Hepatocyte (in vitro differentiated cells): ENCODE results near the gene MAS1. TPM values are rescaled to one million over a fixed set of nuclear protein-coding genes. Genes with fewer than 3 reads are reported as not detected.

Experiments used
- DNase-seq: peaks from one replicate; pipeline ENCODE4 v3.0.0-alpha.2; 2016; ENCODE audit warnings: low spot score
- H2AFZ ChIP-seq: fragments of 200-600 bp; sonication (generic); 2 replicates; pipeline ENCODE4 v1.6.0; 2016; ENCODE audit warnings: antibody characterized with exemption, mild to moderate bottlenecking
- H3K27ac ChIP-seq: fragments of 200-600 bp; sonication (generic); 2 replicates; pipeline ENCODE4 v1.5.1; 2016; ENCODE audit warnings: mild to moderate bottlenecking
- H3K27me3 ChIP-seq: fragments of 200-600 bp; sonication (generic); 2 replicates; pipeline ENCODE4 v1.6.1; 2016
- H3K36me3 ChIP-seq: fragments of 200-600 bp; sonication (generic); replicated peaks from 2 replicates; pipeline ENCODE4 v1.5.1; 2016; ENCODE audit warnings: low read depth; ENCODE audit not compliant: insufficient read depth
- H3K4me1 ChIP-seq: fragments of 200-600 bp; sonication (generic); 2 replicates; pipeline ENCODE4 v1.5.1; 2016; ENCODE audit warnings: mild to moderate bottlenecking, moderate library complexity; ENCODE audit not compliant: insufficient read depth
- H3K4me2 ChIP-seq: fragments of 200-600 bp; sonication (generic); 2 replicates; pipeline ENCODE4 v1.6.0; 2016
- H3K4me3 ChIP-seq: fragments of 200-600 bp; sonication (generic); 2 replicates; pipeline ENCODE4 v1.5.1; 2016; ENCODE audit warnings: mild to moderate bottlenecking
- H3K79me2 ChIP-seq: fragments of 200-600 bp; sonication (generic); 2 replicates; pipeline ENCODE4 v1.6.0; 2017; ENCODE audit warnings: mild to moderate bottlenecking
- H3K9me2 ChIP-seq: fragments of 200-600 bp; sonication (generic); replicated peaks from 2 replicates; pipeline ENCODE4 v1.6.0; 2017; ENCODE audit warnings: mild to moderate bottlenecking; ENCODE audit not compliant: insufficient read depth
- H3K9me3 ChIP-seq: fragments of 200-600 bp; sonication (generic); 2 replicates; pipeline ENCODE4 v1.5.1; 2016; ENCODE audit warnings: low read depth, mild to moderate bottlenecking
- H4K20me1 ChIP-seq: fragments of 200-600 bp; sonication (generic); 2 replicates; pipeline ENCODE4 v1.6.0; 2016; ENCODE audit warnings: mild to moderate bottlenecking; ENCODE audit not compliant: insufficient read depth, poor library complexity, severe bottlenecking
- CTCF ChIP-seq: fragments of 200-600 bp; sonication (generic); IDR thresholded peaks from 2 replicates; pipeline ENCODE4 v1.5.1; 2016; ENCODE audit warnings: antibody characterized with exemption, mild to moderate bottlenecking; ENCODE audit not compliant: poor library complexity
- EZH2 ChIP-seq: fragments of 200-600 bp; sonication (generic); IDR thresholded peaks from 2 replicates; pipeline ENCODE4 v1.6.1; 2016; ENCODE audit warnings: antibody characterized with exemption, mild to moderate bottlenecking, borderline replicate concordance
- EZH2phosphoT487 ChIP-seq: fragments of 200-600 bp; sonication (generic); IDR thresholded peaks from one replicate; pipeline ENCODE4 v1.6.1; 2018; ENCODE audit warnings: antibody characterized with exemption, mild to moderate bottlenecking, low read depth, moderate library complexity; ENCODE audit not compliant: unreplicated experiment, severe bottlenecking
- whole genome bisulfite sequencing: methylation state at CpG from one replicate; pipeline ENCODE4 v1.1.6; 2016; ENCODE audit warnings: low lambda C conversion rate; ENCODE audit errors: missing lambda C conversion rate; 5-methylcytosine and 5-hydroxymethylcytosine counted together
- polyA plus RNA-seq: library from polyadenylated mRNA; unstranded; fragments of >200 nt; fragmentation: Nextera tagmentation; extraction: Ambion mirVana; gene quantifications from 2 replicates; pipeline ENCODE4 v1.2.1, GENCODE V29; 2016
- total RNA-seq: library from RNA; depleted of rRNA; stranded (reverse); fragments of >200 nt; gene quantifications from 2 replicates; pipeline ENCODE4 v1.2.3, GENCODE V29; 2014

The MAS1 gene
- total and polyA plus RNA-seq, 2 experiments from 2014 or later, result not detected

- H3K9me3 ChIP-seq, result no peaks in the 10 kb centered on the region
- 73% methylated on average over 4 of the region's 4 CpGs for WGBS
- no peaks in the 10 kb centered on the region for H4K20me1 ChIP-seq
- TF ChIP-seq EZH2phosphoT487, result no peak
- TF ChIP-seq EZH2, result no peak
- no peak for TF ChIP-seq CTCF
- no peak overlapping the region for H3K4me3 ChIP-seq
- H2AFZ ChIP-seq, result no peak overlapping the region
- peaks cover 11% of the 10 kb centered on the region for H3K27me3 ChIP-seq
- H3K36me3 ChIP-seq, result no peaks in the 10 kb centered on the region
- H3K9me2 ChIP-seq, result no peaks in the 10 kb centered on the region
- no peak for DNase-seq
- H3K27ac ChIP-seq, result no peak overlapping the region
- no peak overlapping the region for H3K4me2 ChIP-seq
- no peaks in the 10 kb centered on the region for H3K79me2 ChIP-seq
- H3K4me1 ChIP-seq, result no peaks in the 10 kb centered on the region
Observed at GRCh38 chr6:159894991-159895390, 4.2 kb downstream of the MAS1 start.

- no peak for DNase-seq
- Histone ChIP-seq H3K9me2 (no peaks in the 10 kb centered on the region), H3K27ac (no peak overlapping the region), H3K4me2 (no peak overlapping the region), H3K79me2 (no peaks in the 10 kb centered on the region), H3K36me3 (no peaks in the 10 kb centered on the region), H3K27me3 (no peaks in the 10 kb centered on the region), H4K20me1 (no peaks in the 10 kb centered on the region), H3K9me3 (no peaks in the 10 kb centered on the region), H3K4me3 (no peak overlapping the region), H2AFZ (no peak overlapping the region), H3K4me1 (no peaks in the 10 kb centered on the region)
- WGBS, result 96% methylated on average over 4 of the region's 4 CpGs
- TF ChIP-seq CTCF (no peak), EZH2 (no peak), EZH2phosphoT487 (no peak)
Observed at GRCh38 chr6:159897603-159898002, 6.8 kb downstream of the MAS1 start.

GRCh38 chr6:159898519-159898918 is 7.7 kb downstream of the MAS1 start:
- no peak for TF ChIP-seq EZH2phosphoT487
- no peak for TF ChIP-seq CTCF
- no peak for TF ChIP-seq EZH2
- Histone ChIP-seq H3K4me2 (no peak overlapping the region), H4K20me1 (no peaks in the 10 kb centered on the region), H3K79me2 (no peaks in the 10 kb centered on the region), H3K4me3 (no peak overlapping the region), H2AFZ (no peak overlapping the region), H3K27ac (no peak overlapping the region), H3K4me1 (no peaks in the 10 kb centered on the region), H3K9me2 (no peaks in the 10 kb centered on the region), H3K36me3 (no peaks in the 10 kb centered on the region), H3K27me3 (no peaks in the 10 kb centered on the region), H3K9me3 (no peaks in the 10 kb centered on the region)
- no CpG with 5 or more reads among the region's 1 CpG for WGBS
- DNase-seq, result no peak
